Ishikawa (cell line): Measurements from ENCODE around the gene YWHAE.

ENCODE experiments used
- CEBPB ChIP-seq: IDR thresholded peaks from 2 replicates; pipeline ENCODE4 v1.6.1; 2012
- CREB1 ChIP-seq: IDR thresholded peaks from 2 replicates; pipeline ENCODE4 v1.6.1; 2012; ENCODE audit warnings: low read depth
- EGR1 ChIP-seq: IDR thresholded peaks from 2 replicates; pipeline ENCODE4 v1.6.1; 2012
- EP300 ChIP-seq: IDR thresholded peaks from 2 replicates; pipeline ENCODE4 v1.6.1; 2012; ENCODE audit warnings: borderline replicate concordance
- FOXM1 ChIP-seq: IDR thresholded peaks from 2 replicates; pipeline ENCODE4 v1.6.1; 2012; ENCODE audit warnings: low read depth, borderline replicate concordance
- NFIC ChIP-seq: IDR thresholded peaks from 2 replicates; pipeline ENCODE4 v1.6.1; 2012
- RAD21 ChIP-seq: IDR thresholded peaks from 2 replicates; pipeline ENCODE4 v1.6.1; 2012; ENCODE audit warnings: low read depth
- TAF1 ChIP-seq: IDR thresholded peaks from 2 replicates; pipeline ENCODE4 v1.6.1; 2012; ENCODE audit warnings: low read depth, mild to moderate bottlenecking
- TCF12 ChIP-seq: IDR thresholded peaks from 2 replicates; pipeline ENCODE4 v1.6.1; 2012; ENCODE audit warnings: low read depth
- TEAD4 ChIP-seq: IDR thresholded peaks from 2 replicates; pipeline ENCODE4 v1.6.1; 2012
- YY1 ChIP-seq: IDR thresholded peaks from 2 replicates; pipeline ENCODE4 v1.6.1; 2012; ENCODE audit warnings: low read depth
- ZBTB7A ChIP-seq: IDR thresholded peaks from 2 replicates; pipeline ENCODE4 v1.6.1; 2012; ENCODE audit warnings: low read depth
- TF ChIP-seq, protein P1 (sequence below): IDR thresholded peaks from 2 replicates; pipeline ENCODE4 v1.6.1; 2012
- TF ChIP-seq, protein P2 (sequence below): IDR thresholded peaks from 2 replicates; pipeline ENCODE4 v1.6.1; 2012
- TF ChIP-seq, protein P3 (sequence below): IDR thresholded peaks from 2 replicates; pipeline ENCODE4 v1.6.1; 2012; ENCODE audit warnings: low read depth, mild to moderate bottlenecking

YWHAE gene

DNA sequence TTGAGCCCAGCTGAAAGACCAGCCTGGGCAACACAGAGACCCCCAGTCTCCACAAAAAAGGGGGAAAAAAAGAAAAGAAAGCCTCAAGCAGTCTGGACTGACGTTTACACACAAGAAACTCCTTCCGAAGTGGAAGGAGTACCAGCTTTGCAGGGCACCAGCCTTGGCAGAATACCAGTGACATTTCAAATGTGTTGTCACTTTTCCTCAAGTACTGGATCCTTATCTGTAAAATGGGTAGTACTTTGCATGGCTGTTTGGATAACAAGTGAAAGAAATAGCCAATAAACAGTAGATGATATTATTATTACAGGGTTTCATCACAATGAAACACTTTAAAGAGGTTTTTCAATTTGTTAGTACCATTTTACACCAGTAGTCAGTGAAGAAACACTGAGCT lies 14.2 kb downstream of the YWHAE start:
- TF ChIP-seq RAD21: no peak
- no peak for TF ChIP-seq TEAD4
- no peak for TF ChIP-seq CREB1
- TF ChIP-seq EGR1: no peak

GRCh38 chr17:1384905-1385435 lies 15.1 kb downstream of the YWHAE start:
- TF ChIP-seq YY1 (no peak), EGR1 (no peak), CEBPB (no peak)
- TF ChIP-seq, protein P1, sequence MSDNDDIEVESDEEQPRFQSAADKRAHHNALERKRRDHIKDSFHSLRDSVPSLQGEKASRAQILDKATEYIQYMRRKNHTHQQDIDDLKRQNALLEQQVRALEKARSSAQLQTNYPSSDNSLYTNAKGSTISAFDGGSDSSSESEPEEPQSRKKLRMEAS: no peak

DNA sequence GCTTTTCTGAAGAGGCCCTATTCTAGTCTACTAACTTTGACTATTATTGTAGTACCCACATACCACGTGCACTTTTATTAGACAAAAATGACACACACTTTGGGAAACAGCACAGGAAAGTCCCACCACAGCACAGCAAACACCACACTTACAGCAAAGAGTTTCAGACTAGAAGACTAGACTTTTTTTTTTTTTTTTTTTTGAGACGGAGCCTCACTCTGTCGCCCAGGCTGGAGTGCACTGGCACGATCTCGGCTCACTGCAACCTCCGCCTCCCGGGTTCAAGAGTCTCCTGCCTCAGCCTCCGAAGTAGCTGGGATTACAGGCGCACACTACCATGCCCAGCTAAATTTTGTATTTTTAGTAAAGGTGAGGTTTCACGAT lies 20.1 kb downstream of the YWHAE start:
- TF ChIP-seq YY1: no peak
- TF ChIP-seq, protein P1: no peak
- TF ChIP-seq EP300: no peak
- TF ChIP-seq RAD21: no peak
- TF ChIP-seq CEBPB: no peak
- no peak for TF ChIP-seq TAF1
- TF ChIP-seq TCF12: no peak
- no peak for TF ChIP-seq FOXM1
- TF ChIP-seq, protein P2, sequence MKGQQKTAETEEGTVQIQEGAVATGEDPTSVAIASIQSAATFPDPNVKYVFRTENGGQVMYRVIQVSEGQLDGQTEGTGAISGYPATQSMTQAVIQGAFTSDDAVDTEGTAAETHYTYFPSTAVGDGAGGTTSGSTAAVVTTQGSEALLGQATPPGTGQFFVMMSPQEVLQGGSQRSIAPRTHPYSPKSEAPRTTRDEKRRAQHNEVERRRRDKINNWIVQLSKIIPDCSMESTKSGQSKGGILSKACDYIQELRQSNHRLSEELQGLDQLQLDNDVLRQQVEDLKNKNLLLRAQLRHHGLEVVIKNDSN: no peak
- TF ChIP-seq NFIC: no peak
- no peak for TF ChIP-seq ZBTB7A
- TF ChIP-seq CREB1: no peak

GRCh38 chr17:1379208-1379929 lies 20.7 kb downstream of the YWHAE start:
- TF ChIP-seq, protein P3, sequence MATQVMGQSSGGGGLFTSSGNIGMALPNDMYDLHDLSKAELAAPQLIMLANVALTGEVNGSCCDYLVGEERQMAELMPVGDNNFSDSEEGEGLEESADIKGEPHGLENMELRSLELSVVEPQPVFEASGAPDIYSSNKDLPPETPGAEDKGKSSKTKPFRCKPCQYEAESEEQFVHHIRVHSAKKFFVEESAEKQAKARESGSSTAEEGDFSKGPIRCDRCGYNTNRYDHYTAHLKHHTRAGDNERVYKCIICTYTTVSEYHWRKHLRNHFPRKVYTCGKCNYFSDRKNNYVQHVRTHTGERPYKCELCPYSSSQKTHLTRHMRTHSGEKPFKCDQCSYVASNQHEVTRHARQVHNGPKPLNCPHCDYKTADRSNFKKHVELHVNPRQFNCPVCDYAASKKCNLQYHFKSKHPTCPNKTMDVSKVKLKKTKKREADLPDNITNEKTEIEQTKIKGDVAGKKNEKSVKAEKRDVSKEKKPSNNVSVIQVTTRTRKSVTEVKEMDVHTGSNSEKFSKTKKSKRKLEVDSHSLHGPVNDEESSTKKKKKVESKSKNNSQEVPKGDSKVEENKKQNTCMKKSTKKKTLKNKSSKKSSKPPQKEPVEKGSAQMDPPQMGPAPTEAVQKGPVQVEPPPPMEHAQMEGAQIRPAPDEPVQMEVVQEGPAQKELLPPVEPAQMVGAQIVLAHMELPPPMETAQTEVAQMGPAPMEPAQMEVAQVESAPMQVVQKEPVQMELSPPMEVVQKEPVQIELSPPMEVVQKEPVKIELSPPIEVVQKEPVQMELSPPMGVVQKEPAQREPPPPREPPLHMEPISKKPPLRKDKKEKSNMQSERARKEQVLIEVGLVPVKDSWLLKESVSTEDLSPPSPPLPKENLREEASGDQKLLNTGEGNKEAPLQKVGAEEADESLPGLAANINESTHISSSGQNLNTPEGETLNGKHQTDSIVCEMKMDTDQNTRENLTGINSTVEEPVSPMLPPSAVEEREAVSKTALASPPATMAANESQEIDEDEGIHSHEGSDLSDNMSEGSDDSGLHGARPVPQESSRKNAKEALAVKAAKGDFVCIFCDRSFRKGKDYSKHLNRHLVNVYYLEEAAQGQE: no peak
- no peak for TF ChIP-seq YY1
- TF ChIP-seq CREB1: no peak
- TF ChIP-seq CEBPB: no peak
- TF ChIP-seq, protein P2: no peak
- TF ChIP-seq TAF1: no peak
- TF ChIP-seq ZBTB7A: no peak
- TF ChIP-seq RAD21: no peak
- no peak for TF ChIP-seq TCF12
- TF ChIP-seq TEAD4: no peak
- no peak for TF ChIP-seq EGR1
- no peak for TF ChIP-seq FOXM1
- TF ChIP-seq, protein P1: no peak
- TF ChIP-seq NFIC: no peak
- no peak for TF ChIP-seq EP300

GRCh38 chr17:1377334-1377733 lies 22.7 kb downstream of the YWHAE start:
- TF ChIP-seq, protein P2: no peak
- TF ChIP-seq CEBPB (no peak), TCF12 (no peak), NFIC (no peak), EP300 (no peak), RAD21 (no peak), CREB1 (no peak), YY1 (no peak), FOXM1 (no peak), EGR1 (no peak), TEAD4 (no peak), TAF1 (no peak), ZBTB7A (no peak)
- TF ChIP-seq, protein P1: no peak
- TF ChIP-seq, protein P3: no peak
